Panc1 (cell line): Measurements from ENCODE around the gene MRPL46. TPM values are rescaled to one million over a fixed set of nuclear protein-coding genes. Genes with fewer than 3 reads are reported as not detected.

Experiments
- ATAC-seq: fragments of 200-7000 bp; cut with Tn5 transposase; 2 replicates; pipeline ENCODE4 v1.9.1; 2020; ENCODE audit warnings: mild to moderate bottlenecking, moderate library complexity
- BruUV-seq: library from RNA; stranded (reverse); fragments of 400-500 nt; replicated peaks from 2 replicates; lab custom pipeline; 2021; lab: Mats Ljungman, UMichigan
- CTCF ChIA-PET: fragments of 300-600 bp; sonication (Branson Sonifier 250); formaldehyde crosslinking; loops from one replicate; lab custom pipeline; 2022; ENCODE audit warnings: antibody characterized with exemption; lab: Charles Lee
- POLR2A ChIA-PET: fragments of 300-600 bp; sonication (Branson Sonifier 250); formaldehyde crosslinking; loops from one replicate; lab custom pipeline; 2022; ENCODE audit warnings: antibody characterized with exemption; lab: Charles Lee
- DNase-seq: peaks from one replicate; pipeline ENCODE4 v3.0.0-alpha.2; 2010; ENCODE audit warnings: low read depth, low spot score
- H3K27ac ChIP-seq: 2 replicates; pipeline ENCODE4 v1.5.1; 2011; ENCODE audit warnings: mild to moderate bottlenecking, low read length, inconsistent platforms
- H3K27me3 ChIP-seq: fragments of 200-500 bp; sonication (Bioruptor generic); 2 replicates; pipeline ENCODE4 v1.6.0; 2014; ENCODE audit warnings: low read length, inconsistent platforms; ENCODE audit not compliant: control insufficient read depth, insufficient read depth
- H3K36me3 ChIP-seq: fragments of 200-500 bp; sonication (Bioruptor generic); 2 replicates; pipeline ENCODE4 v1.5.1; 2014; ENCODE audit warnings: inconsistent platforms, mild to moderate bottlenecking, low read length, moderate library complexity; ENCODE audit not compliant: control insufficient read depth, insufficient read depth
- H3K4me1 ChIP-seq: 2 replicates; pipeline ENCODE4 v1.5.1; 2011; ENCODE audit warnings: inconsistent platforms, mild to moderate bottlenecking, low read length, moderate library complexity; ENCODE audit not compliant: control insufficient read depth, insufficient read depth
- H3K4me3 ChIP-seq, 2 experiments: 2 replicates each; pipeline ENCODE4 v1.5.1; 2011 to 2012; ENCODE audit warnings: low read depth in 2 of 2, low read length in 2 of 2, mild to moderate bottlenecking in 2 of 2, inconsistent platforms in 1 of 2, moderate library complexity in 1 of 2
- H3K9me3 ChIP-seq: fragments of 200-500 bp; sonication (Bioruptor generic); 2 replicates; pipeline ENCODE4 v1.5.1; 2014; ENCODE audit warnings: low read depth, mild to moderate bottlenecking, inconsistent platforms, low read length, moderate library complexity; ENCODE audit not compliant: control insufficient read depth, insufficient read depth
- POLR2AphosphoS5 ChIP-seq: IDR thresholded peaks from 2 replicates; pipeline ENCODE4 v1.6.1; 2012; ENCODE audit warnings: mild to moderate bottlenecking, low read depth, low read length, moderate library complexity
- SIN3A ChIP-seq: IDR thresholded peaks from 2 replicates; pipeline ENCODE4 v1.6.1; 2012; ENCODE audit warnings: low read depth, mild to moderate bottlenecking, low read length, moderate library complexity, borderline replicate concordance; ENCODE audit not compliant: insufficient read depth
- TCF7L2 ChIP-seq: IDR thresholded peaks from 2 replicates; pipeline ENCODE4 v1.6.1; 2011; ENCODE audit warnings: mild to moderate bottlenecking, low read depth, low read length, inconsistent platforms
- in situ Hi-C: cut with HindIII; loops from 2 replicates; pipeline ENCODE4 v1.10.0; 2016; ENCODE audit warnings: low sequenced_read_pairs, low pct_unique_long_range_greater_than_20kb
- intact Hi-C: fragments of 100-400 bp; cut with micrococcal nuclease; formaldehyde crosslinking; loops from one replicate; pipeline ENCODE4 v1.10.0; 2022; ENCODE audit not compliant: unreplicated experiment
- total RNA-seq: library from RNA; stranded (reverse); gene quantifications from one replicate; pipeline ENCODE4 v1.2.1, GENCODE V29; 2021; ENCODE audit not compliant: unreplicated experiment
- TF ChIP-seq, protein P1 (sequence below), 2 experiments: IDR thresholded peaks; 2 replicates each; pipeline ENCODE4 v1.6.1; 2011 to 2012; ENCODE audit warnings: low read depth in 2 of 2, control low read depth in 1 of 2, low read length in 1 of 2, mild to moderate bottlenecking in 1 of 2, moderate library complexity in 1 of 2; ENCODE audit not compliant: insufficient read depth in 1 of 2
- TF ChIP-seq, protein P2 (sequence below): fragments of 450-650 bp; IDR thresholded peaks from 2 replicates; pipeline ENCODE4 v1.5.1; 2017; ENCODE audit warnings: mild to moderate bottlenecking

Gene MRPL46
- total RNA-seq, 1 experiment from 2014 or later, result 31.3 TPM

DNA sequence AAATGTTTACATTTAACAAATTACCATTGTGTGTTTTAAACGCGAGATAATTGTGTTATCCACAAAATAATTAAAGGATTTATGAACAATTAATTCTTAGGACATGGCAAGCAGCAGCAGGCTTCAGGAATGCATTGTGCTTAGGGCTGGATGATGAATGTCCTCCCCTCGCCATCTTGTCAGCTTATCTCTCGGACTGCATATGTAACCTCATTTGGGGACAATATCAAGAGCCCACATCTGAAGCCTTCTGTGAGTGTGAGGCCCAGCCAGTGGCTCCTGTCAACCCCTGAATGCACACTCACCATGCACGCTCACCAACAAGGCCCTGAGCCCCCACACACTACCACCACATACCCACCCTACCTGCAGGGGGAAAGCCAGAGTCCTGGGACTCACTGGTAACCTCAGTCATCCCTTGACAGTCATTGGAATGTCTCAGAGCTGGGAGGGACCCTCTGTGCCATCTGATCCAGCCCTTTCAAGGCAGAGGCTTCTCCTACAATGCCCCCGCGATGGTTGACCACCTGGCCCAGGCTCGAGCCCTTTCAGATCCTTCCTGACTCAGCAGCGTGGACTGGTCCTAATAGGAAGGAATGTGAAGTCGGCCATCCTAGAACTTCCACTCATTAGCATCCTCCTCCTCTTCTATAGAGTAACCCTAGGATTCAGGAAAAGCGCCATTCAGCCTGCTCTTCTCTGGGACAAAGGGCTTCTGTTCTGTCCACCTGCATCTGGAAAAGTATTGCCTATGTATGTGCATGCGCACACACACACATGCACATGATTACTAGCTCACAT, 38.2 kb downstream of the MRPL46 start:
- no peaks in the 10 kb centered on the region for H3K4me1 ChIP-seq
- ATAC-seq (no peak), DNase-seq (no peak)
- H3K4me3 ChIP-seq, result no peak overlapping the region
- intact Hi-C loops (no loop called here), in situ Hi-C loops (no loop called here)
- H3K27me3 ChIP-seq, result peaks cover 7% of the 10 kb centered on the region; the same call in 1 of the 2 replicates
- no peak overlapping the region for H3K27ac ChIP-seq
- no TSS peak for BruUV-seq
- TF ChIP-seq, protein P1, sequence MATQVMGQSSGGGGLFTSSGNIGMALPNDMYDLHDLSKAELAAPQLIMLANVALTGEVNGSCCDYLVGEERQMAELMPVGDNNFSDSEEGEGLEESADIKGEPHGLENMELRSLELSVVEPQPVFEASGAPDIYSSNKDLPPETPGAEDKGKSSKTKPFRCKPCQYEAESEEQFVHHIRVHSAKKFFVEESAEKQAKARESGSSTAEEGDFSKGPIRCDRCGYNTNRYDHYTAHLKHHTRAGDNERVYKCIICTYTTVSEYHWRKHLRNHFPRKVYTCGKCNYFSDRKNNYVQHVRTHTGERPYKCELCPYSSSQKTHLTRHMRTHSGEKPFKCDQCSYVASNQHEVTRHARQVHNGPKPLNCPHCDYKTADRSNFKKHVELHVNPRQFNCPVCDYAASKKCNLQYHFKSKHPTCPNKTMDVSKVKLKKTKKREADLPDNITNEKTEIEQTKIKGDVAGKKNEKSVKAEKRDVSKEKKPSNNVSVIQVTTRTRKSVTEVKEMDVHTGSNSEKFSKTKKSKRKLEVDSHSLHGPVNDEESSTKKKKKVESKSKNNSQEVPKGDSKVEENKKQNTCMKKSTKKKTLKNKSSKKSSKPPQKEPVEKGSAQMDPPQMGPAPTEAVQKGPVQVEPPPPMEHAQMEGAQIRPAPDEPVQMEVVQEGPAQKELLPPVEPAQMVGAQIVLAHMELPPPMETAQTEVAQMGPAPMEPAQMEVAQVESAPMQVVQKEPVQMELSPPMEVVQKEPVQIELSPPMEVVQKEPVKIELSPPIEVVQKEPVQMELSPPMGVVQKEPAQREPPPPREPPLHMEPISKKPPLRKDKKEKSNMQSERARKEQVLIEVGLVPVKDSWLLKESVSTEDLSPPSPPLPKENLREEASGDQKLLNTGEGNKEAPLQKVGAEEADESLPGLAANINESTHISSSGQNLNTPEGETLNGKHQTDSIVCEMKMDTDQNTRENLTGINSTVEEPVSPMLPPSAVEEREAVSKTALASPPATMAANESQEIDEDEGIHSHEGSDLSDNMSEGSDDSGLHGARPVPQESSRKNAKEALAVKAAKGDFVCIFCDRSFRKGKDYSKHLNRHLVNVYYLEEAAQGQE (IDR thresholded peaks at IDR 0.05; ENCODE audit: insufficient read depth in 1 of 2, low read depth in 2 of 2, low read length in 1 of 2), result no peak
- TF ChIP-seq POLR2AphosphoS5 (no peak), TCF7L2 (no peak), SIN3A (no peak)
- TF ChIP-seq, protein P2, sequence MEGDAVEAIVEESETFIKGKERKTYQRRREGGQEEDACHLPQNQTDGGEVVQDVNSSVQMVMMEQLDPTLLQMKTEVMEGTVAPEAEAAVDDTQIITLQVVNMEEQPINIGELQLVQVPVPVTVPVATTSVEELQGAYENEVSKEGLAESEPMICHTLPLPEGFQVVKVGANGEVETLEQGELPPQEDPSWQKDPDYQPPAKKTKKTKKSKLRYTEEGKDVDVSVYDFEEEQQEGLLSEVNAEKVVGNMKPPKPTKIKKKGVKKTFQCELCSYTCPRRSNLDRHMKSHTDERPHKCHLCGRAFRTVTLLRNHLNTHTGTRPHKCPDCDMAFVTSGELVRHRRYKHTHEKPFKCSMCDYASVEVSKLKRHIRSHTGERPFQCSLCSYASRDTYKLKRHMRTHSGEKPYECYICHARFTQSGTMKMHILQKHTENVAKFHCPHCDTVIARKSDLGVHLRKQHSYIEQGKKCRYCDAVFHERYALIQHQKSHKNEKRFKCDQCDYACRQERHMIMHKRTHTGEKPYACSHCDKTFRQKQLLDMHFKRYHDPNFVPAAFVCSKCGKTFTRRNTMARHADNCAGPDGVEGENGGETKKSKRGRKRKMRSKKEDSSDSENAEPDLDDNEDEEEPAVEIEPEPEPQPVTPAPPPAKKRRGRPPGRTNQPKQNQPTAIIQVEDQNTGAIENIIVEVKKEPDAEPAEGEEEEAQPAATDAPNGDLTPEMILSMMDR, result no peak
- H3K9me3 ChIP-seq, result no peaks in the 10 kb centered on the region
- ChIA-PET POLR2A (no interaction called here), CTCF (interaction anchor here (0.5 kb wide), 1 partner anchor 53 kb away, joined by 5 read pairs; no protein-coding TSS in a partner anchor)
- H3K36me3 ChIP-seq, result no peaks in the 10 kb centered on the region

DNA sequence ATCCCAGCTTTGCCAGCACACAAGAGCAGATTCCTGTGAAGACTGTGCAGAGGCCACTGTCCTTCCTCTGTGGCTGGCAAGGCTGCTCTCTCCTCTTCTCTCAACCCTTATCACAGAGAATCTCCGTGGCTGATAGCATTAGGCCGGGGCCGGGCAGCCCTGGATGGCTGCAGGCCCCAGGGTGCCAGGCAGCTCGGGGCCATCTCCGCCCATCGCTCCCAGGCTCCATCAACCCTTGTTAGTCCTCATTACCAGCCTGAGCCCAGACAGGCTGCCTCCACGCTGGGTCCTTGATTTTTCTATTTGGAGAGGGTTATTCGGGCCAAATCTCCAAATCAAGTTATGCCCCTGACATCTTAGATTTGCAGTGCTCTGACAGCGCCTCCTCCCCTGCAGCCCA, 39.1 kb downstream of the MRPL46 start:
- Histone ChIP-seq H3K9me3 (no peaks in the 10 kb centered on the region), H3K4me3 (no peak overlapping the region), H3K27me3 (0 out of 2 replicates have a peak, but pooled peaks cover 5% of the 10 kb centered on the region), H3K36me3 (no peaks in the 10 kb centered on the region), H3K27ac (no peak overlapping the region), H3K4me1 (no peaks in the 10 kb centered on the region)
- DNase-seq (no peak), ATAC-seq (no peak)
- BruUV-seq, result no TSS peak
- ChIA-PET CTCF (no interaction called here), POLR2A (no interaction called here)
- intact Hi-C loops, result no loop called here
- in situ Hi-C loops, result no loop called here
- no peak for TF ChIP-seq SIN3A
- no peak for TF ChIP-seq POLR2AphosphoS5
- TF ChIP-seq TCF7L2, result no peak
- TF ChIP-seq, protein P1 (IDR thresholded peaks at IDR 0.05; ENCODE audit: insufficient read depth in 1 of 2, low read depth in 2 of 2, low read length in 1 of 2), result no peak
- TF ChIP-seq, protein P2, result no peak
